ENCODE measurements around the gene FGD1.
"Not testable (repeated sequence)": the region's sequence is repeated elsewhere in the genome, so short reads cannot be mapped to it uniquely, and the experiment has no call there.

Gene FGD1

GRCh38 chrX:54495814-54496516, at the start of gene FGD1:
TSS of gene FGD1 (minus strand) at chrX:54496234. CDS start at chrX:54495432, 802 bp downstream.
- no peaks in the 10 kb centered on the region for H3K27me3 Mint-ChIP-seq (ENCODE audit: low read depth)
- TF ChIP-seq, protein P1, sequence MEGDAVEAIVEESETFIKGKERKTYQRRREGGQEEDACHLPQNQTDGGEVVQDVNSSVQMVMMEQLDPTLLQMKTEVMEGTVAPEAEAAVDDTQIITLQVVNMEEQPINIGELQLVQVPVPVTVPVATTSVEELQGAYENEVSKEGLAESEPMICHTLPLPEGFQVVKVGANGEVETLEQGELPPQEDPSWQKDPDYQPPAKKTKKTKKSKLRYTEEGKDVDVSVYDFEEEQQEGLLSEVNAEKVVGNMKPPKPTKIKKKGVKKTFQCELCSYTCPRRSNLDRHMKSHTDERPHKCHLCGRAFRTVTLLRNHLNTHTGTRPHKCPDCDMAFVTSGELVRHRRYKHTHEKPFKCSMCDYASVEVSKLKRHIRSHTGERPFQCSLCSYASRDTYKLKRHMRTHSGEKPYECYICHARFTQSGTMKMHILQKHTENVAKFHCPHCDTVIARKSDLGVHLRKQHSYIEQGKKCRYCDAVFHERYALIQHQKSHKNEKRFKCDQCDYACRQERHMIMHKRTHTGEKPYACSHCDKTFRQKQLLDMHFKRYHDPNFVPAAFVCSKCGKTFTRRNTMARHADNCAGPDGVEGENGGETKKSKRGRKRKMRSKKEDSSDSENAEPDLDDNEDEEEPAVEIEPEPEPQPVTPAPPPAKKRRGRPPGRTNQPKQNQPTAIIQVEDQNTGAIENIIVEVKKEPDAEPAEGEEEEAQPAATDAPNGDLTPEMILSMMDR (IDR thresholded peaks at IDR 0.05; ENCODE audit: unreplicated experiment in 3 of 3), result no peak
- peaks cover 22% of the 10 kb centered on the region for H3K9me3 Mint-ChIP-seq
- H3K27ac Mint-ChIP-seq, result peak within 1 kb of the TSS; percentile 76 to 89 (median 86)
- peaks cover 7% of the 10 kb centered on the region for H3K36me3 Mint-ChIP-seq (ENCODE audit: low read depth)
- H3K4me3 Mint-ChIP-seq, result peak within 1 kb of the TSS; percentile 86 to 95 (median 89)
- peaks cover 30% of the 10 kb centered on the region for H3K4me1 Mint-ChIP-seq

DNA sequence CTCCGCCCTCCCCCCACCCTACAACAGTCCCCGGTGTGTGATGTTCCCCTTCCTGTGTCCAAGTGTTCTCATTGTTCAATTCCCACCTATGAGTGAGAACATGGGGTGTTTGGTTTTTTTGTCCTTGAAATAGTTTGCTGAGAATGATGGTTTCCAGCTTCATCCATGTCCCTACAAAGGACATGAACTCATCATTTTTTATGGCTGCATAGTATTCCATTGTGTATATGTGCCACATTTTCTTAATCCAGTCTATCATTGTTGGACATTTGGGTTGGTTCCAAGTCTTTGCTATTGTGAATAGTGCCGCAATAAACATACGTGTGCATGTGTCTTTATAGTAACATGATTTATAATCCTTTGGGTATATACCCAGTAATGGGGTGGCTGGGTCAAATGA, 46.2 kb upstream of the FGD1 start:
- not testable (repeated sequence) for H3K4me1 Mint-ChIP-seq; H3K27ac Mint-ChIP-seq; H3K27me3 Mint-ChIP-seq (ENCODE audit: low read depth); H3K4me3 Mint-ChIP-seq
- H3K36me3 Mint-ChIP-seq (ENCODE audit: low read depth), result peaks cover 48% of the 10 kb centered on the region
- peaks cover 13% of the 10 kb centered on the region for H3K9me3 Mint-ChIP-seq

- no peaks in the 10 kb centered on the region for H3K27me3 Mint-ChIP-seq (ENCODE audit: low read depth)
- peaks cover 51% of the 10 kb centered on the region for H3K36me3 Mint-ChIP-seq (ENCODE audit: low read depth)
- H3K4me1 Mint-ChIP-seq, result no peaks in the 10 kb centered on the region
- H3K9me3 Mint-ChIP-seq, result peaks cover 16% of the 10 kb centered on the region
- no peak overlapping the region for H3K4me3 Mint-ChIP-seq
- H3K27ac Mint-ChIP-seq, result no peak overlapping the region
- TF ChIP-seq, protein P1 (IDR thresholded peaks at IDR 0.05; ENCODE audit: unreplicated experiment in 3 of 3), result no peak
These were observed 44.3 kb upstream of the FGD1 start for GRCh38 chrX:54540289-54540688.

GRCh38 chrX:54534271-54534670, 38.2 kb upstream of the FGD1 start:
- Mint-ChIP-seq H3K27ac (peak overlapping the region in 1 of 3 experiments; percentile 42), H3K36me3 (ENCODE audit: low read depth) (peaks cover 26% of the 10 kb centered on the region), H3K9me3 (peaks cover 7% of the 10 kb centered on the region), H3K4me3 (peak overlapping the region in 2 of 3 experiments; percentile 9 to 32), H3K27me3 (ENCODE audit: low read depth) (no peaks in the 10 kb centered on the region), H3K4me1 (peaks cover 21% of the 10 kb centered on the region)
- TF ChIP-seq, protein P1 (IDR thresholded peaks at IDR 0.05; ENCODE audit: unreplicated experiment in 3 of 3), result no peak

DNA sequence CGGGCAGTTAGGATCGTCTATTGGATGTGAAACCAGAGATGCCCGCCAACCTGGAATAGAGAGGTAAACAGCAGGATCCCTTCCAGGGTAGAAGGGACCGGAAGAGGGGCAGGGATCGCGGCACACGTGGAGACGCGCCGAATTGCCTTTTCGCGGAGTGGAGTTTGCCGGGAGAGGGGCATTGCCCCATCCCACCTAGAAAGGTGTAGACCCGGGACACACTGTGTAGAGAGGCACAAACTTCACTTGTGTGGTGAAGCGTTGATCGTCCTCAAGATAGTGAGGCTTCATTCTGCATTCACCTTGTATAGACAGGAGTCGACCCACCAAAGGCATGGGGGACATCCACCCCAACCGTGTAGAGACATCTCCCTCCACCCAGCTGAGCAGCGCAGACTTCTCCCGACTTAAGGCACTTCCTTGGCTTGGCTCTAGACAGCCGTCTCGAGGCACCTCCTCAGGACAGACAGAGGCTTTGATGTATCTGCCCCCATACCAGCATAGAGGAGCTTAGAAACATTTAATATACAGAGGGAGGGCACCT, 34.4 kb upstream of the FGD1 start:
- H3K9me3 Mint-ChIP-seq, result peaks cover 3% of the 10 kb centered on the region
- peak overlapping the region; percentile 100 for H3K27ac Mint-ChIP-seq
- no peaks in the 10 kb centered on the region for H3K27me3 Mint-ChIP-seq (ENCODE audit: low read depth)
- peaks cover 28% of the 10 kb centered on the region for H3K4me1 Mint-ChIP-seq
- peak overlapping the region; percentile 88 to 93 (median 92) for H3K4me3 Mint-ChIP-seq
- peaks cover 22% of the 10 kb centered on the region for H3K36me3 Mint-ChIP-seq (ENCODE audit: low read depth)
- TF ChIP-seq, protein P1 (IDR thresholded peaks at IDR 0.05; ENCODE audit: unreplicated experiment in 3 of 3), result no peak

GRCh38 chrX:54529552-54530356, 33.7 kb upstream of the FGD1 start, which contains the start of gene GNL3L:
TSS of gene GNL3L (plus strand) at chrX:54530219. CDS start at chrX:54532567, 2,348 bp downstream.
- TF ChIP-seq, protein P1 (IDR thresholded peaks at IDR 0.05; ENCODE audit: unreplicated experiment in 3 of 3), result no peak
- H3K9me3 Mint-ChIP-seq, result peaks cover 3% of the 10 kb centered on the region
- peak within 1 kb of the TSS; percentile 100 for H3K27ac Mint-ChIP-seq
- peaks cover 28% of the 10 kb centered on the region for H3K4me1 Mint-ChIP-seq
- H3K4me3 Mint-ChIP-seq, result peak within 1 kb of the TSS; percentile 88 to 93 (median 92)
- peaks cover 19% of the 10 kb centered on the region for H3K36me3 Mint-ChIP-seq (ENCODE audit: low read depth)
- no peaks in the 10 kb centered on the region for H3K27me3 Mint-ChIP-seq (ENCODE audit: low read depth)

Data from nephron (organoid).